Natural killer cell treated with Interleukin-12 subunit alpha and Interleukin-12 subunit beta and Interleukin-15 and Interleukin-18, amount 100 ng/mL, for 72 hours (primary cell): ENCODE results near the gene P2RY8. TPM values are rescaled to one million over a fixed set of nuclear protein-coding genes. Genes with fewer than 3 reads are reported as not detected.
"Not testable (repeated sequence)": the region's sequence is repeated elsewhere in the genome, so short reads cannot be mapped to it uniquely, and the experiment has no call there.

ENCODE experiments used
- ATAC-seq, 2 donors: fragments of 150-1000 bp; cut with Tn5 transposase in 1 of 2; sonication (Bioruptor Pico), chemical (Tn5 transposase) in 1 of 2; 2 replicates each; pipeline ENCODE4 v1.10.0; 2021
- DNase-seq: peaks from one replicate; pipeline ENCODE4 v3.0.0; 2022; ENCODE audit warnings: low spot score
- H3K27ac Mint-ChIP-seq, 2 donors: 1 replicate in 1 of 2; 2 replicates in 1 of 2; pipeline ENCODE4 v1.8.0; 2022; ENCODE audit warnings: mixed read lengths in 2 of 2, mild to moderate bottlenecking in 1 of 2, moderate library complexity in 1 of 2
- H3K27me3 Mint-ChIP-seq, 2 donors: 1 replicate in 1 of 2; 2 replicates in 1 of 2; pipeline ENCODE4 v1.8.0; 2022; ENCODE audit warnings: mixed read lengths in 2 of 2
- H3K36me3 Mint-ChIP-seq: one replicate; pipeline ENCODE4 v1.8.0; 2022; ENCODE audit warnings: mixed read lengths
- H3K4me1 Mint-ChIP-seq, 2 donors: 1 replicate in 1 of 2; 2 replicates in 1 of 2; pipeline ENCODE4 v1.8.0; 2022; ENCODE audit warnings: low read depth in 2 of 2, mixed read lengths in 2 of 2, mild to moderate bottlenecking in 1 of 2
- H3K4me3 Mint-ChIP-seq: one replicate; pipeline ENCODE4 v1.8.0; 2022; ENCODE audit warnings: mixed read lengths
- H3K9me3 Mint-ChIP-seq: 2 replicates; pipeline ENCODE4 v1.8.0; 2022; ENCODE audit warnings: mixed read lengths
- total RNA-seq, 2 donors: library from RNA; stranded (reverse); gene quantifications; one replicate each; pipeline ENCODE4 v1.2.3, GENCODE V29; 2022

The P2RY8 gene
- total RNA-seq, 2 donors from 2014 or later, result 19.5 to 59.1 TPM

DNA sequence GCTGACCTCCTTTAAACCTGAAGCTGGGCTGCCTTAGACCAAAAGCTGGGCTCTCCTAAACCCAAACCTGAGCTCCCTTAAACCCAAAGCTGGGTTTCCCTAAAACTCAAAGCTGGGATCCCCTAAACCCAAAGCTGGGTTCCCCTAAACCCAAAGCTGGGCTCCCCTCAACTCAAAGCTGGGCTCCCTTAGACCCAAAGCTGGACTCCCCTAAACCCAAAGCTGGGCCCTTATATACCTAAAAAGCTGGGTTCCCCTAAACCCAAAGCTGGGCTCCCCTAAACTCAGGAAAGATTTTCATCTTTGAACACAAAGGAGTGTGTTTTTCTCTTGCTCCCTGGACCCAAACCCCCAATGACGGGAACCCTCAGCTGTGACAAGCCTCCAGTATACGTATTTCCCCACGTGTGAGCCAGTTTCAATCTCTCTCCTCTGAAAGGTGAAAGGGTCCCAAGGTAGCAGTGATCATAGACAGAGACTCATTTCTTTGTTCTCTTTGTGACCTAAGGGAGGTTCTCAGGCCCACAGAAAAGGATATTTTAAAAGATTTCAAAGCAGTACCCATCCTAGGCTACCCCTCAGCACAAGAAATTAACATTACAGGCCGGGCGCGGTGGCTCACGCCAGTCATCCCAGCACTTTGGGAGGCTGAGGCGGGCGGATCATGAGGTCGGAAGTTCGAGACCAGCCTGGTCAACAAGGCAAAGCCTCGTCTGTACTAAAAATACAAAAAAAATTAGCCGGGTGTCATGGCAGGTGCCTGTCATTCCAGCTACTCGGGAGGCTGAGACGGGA, 52.9 kb downstream of the P2RY8 start:
- Mint-ChIP-seq H3K36me3 (peaks cover 9% of the 10 kb centered on the region), H3K27ac (peak overlapping the region; percentile 97 to 98), H3K4me3 (peak overlapping the region; percentile 69), H3K27me3 (no peaks in the 10 kb centered on the region), H3K4me1 (peaks cover 55 to 60% of the 10 kb centered on the region in 2 donors), H3K9me3 (peaks cover 2% of the 10 kb centered on the region)
- ATAC-seq (no peak), DNase-seq (no peak)

DNA sequence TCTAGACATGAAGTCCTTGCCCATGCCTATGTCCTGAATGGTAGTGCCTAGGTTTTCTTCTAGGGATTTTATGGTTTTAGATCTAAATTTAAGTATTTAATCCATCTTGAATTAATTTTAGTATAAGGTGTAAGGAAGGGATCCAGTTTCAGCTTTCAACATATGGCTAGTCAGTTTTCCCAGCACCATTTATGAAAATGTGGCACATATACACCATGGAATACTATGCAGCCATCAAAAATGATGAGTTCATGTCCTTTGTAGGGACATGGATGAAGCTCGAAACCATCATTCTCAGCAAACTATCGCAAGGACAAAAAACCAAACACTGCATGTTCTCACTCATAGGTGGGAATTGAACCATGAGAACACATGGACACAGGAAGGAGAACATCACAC, 54.5 kb downstream of the P2RY8 start:
- Mint-ChIP-seq H3K27ac (peak overlapping the region; percentile 97 to 98), H3K4me3 (peak overlapping the region; percentile 86), H3K36me3 (peaks cover 13% of the 10 kb centered on the region), H3K4me1 (peaks cover 62 to 69% of the 10 kb centered on the region in 2 donors)
- not testable (repeated sequence) for H3K27me3 Mint-ChIP-seq, DNase-seq, ATAC-seq, H3K9me3 Mint-ChIP-seq

GRCh38 chrX:1481636-1482529, 55.1 kb downstream of the P2RY8 start:
- ATAC-seq, result peak; percentile 87 to 90
- Mint-ChIP-seq H3K27ac (peak overlapping the region; percentile 97 to 98), H3K4me3 (peak overlapping the region; percentile 86), H3K4me1 (peaks cover 62 to 69% of the 10 kb centered on the region in 2 donors), H3K27me3 (no peaks in the 10 kb centered on the region), H3K9me3 (peaks cover 6% of the 10 kb centered on the region), H3K36me3 (peaks cover 13% of the 10 kb centered on the region)
- peak; percentile 93 for DNase-seq

DNA sequence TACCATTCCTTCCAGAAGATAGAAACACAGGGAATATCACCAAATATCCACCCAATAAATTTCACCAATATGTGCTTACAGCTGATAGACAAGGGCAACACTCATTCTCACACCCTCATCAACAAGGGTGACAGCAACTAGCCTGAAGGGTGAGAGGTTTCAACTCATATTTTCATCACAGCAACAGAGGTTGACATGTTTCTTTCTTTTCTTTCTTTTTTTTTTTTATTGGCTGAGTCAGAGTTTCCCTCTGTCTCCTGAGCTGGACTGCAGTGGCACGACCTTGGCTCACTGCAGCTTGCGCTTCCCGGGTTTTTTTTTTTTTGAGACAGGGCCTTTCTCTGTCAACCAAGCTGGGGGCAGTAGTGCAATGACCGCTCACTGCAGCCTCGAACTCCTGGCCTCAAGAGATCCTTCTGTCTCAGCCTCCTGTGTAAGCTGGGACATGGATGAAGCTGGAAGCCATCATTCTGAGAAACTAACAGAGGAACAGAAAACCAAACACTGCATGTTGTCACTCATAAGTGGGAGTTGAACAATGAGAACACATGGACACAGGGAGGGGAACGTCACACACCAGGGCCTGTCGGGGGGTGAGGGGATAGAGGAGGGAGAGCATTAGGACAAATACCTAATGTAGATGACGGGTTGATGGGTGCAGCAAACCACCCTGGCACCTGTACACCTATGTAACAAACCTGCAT, 56.8 kb downstream of the P2RY8 start:
- peak in 1 of 2 donors; percentile 18 for ATAC-seq
- peaks cover 9% of the 10 kb centered on the region for H3K9me3 Mint-ChIP-seq
- no peaks in the 10 kb centered on the region for H3K27me3 Mint-ChIP-seq
- DNase-seq, result no peak
- peaks cover 62 to 74% of the 10 kb centered on the region in 2 donors for H3K4me1 Mint-ChIP-seq
- H3K4me3 Mint-ChIP-seq, result peak overlapping the region; percentile 86
- H3K36me3 Mint-ChIP-seq, result peaks cover 17% of the 10 kb centered on the region
- H3K27ac Mint-ChIP-seq, result peak overlapping the region; percentile 97 to 98

DNA sequence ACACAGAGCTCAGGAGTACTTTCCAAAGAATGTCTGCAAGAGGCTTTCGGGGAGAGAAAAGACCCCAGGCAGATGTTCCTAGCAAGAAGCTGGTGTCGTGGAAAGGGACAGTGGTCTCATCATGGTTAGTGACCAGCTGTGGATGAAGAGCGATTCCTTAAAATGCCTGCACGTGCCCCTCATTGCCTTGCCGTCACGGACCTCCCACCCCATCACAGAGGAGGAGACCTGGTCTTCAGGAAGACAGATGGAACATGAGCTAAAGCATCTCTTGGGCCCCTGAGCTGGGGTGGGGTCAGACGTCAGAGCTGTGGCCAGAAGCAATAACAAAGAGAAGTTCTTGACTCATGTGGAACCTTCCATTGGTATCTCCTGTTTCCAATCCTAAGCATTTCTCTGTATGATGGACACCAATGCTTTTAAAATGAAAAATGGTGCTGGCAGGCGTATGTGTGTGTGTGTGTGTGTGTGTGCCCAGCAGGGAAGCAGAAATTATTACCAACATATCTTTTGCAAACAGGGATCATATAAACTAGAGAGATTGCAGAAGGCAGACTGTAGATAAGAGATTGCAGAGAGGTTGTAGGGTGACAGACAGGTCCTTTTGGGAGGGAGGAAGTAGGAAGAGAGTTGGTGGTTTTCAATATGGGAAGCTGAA, 59.1 kb downstream of the P2RY8 start:
- ATAC-seq (no peak), DNase-seq (no peak)
- Mint-ChIP-seq H3K36me3 (peaks cover 38% of the 10 kb centered on the region), H3K27me3 (no peaks in the 10 kb centered on the region), H3K9me3 (peaks cover 26% of the 10 kb centered on the region), H3K27ac (peak overlapping the region; percentile 97 to 98), H3K4me3 (peak overlapping the region; percentile 26), H3K4me1 (peaks cover 72 to 82% of the 10 kb centered on the region in 2 donors)

DNA sequence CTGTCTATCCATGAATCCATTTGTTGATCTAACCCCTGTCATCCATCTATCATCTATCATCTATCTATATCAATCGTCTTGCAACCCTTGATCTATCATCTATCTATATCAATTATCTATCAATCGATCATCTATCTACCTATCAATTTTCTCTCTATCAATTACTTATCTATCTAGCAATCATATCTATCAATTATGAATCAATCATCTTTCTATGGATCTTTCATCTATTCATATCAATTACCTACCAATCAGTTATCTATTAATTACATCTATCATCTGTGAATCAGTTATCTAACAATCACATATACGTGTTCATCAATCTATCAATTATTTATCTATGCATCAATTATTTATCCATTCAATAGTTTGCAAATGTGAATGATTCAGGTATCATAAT, 59.8 kb downstream of the P2RY8 start:
- H3K9me3 Mint-ChIP-seq, result peaks cover 26% of the 10 kb centered on the region
- ATAC-seq (no peak), DNase-seq (no peak)
- H3K36me3 Mint-ChIP-seq, result peaks cover 41% of the 10 kb centered on the region
- no peaks in the 10 kb centered on the region for H3K27me3 Mint-ChIP-seq
- peak overlapping the region; percentile 97 to 98 for H3K27ac Mint-ChIP-seq
- no peak overlapping the region for H3K4me3 Mint-ChIP-seq
- H3K4me1 Mint-ChIP-seq, result peaks cover 75 to 83% of the 10 kb centered on the region in 2 donors

- DNase-seq (no peak), ATAC-seq (no peak)
- Mint-ChIP-seq H3K9me3 (peaks cover 26% of the 10 kb centered on the region), H3K36me3 (peaks cover 47% of the 10 kb centered on the region), H3K4me3 (no peak overlapping the region), H3K27me3 (no peaks in the 10 kb centered on the region), H3K4me1 (peaks cover 75 to 83% of the 10 kb centered on the region in 2 donors), H3K27ac (peak overlapping the region; percentile 97 to 98)
Observed at GRCh38 chrX:1476682-1477081, 60.3 kb downstream of the P2RY8 start.

DNA sequence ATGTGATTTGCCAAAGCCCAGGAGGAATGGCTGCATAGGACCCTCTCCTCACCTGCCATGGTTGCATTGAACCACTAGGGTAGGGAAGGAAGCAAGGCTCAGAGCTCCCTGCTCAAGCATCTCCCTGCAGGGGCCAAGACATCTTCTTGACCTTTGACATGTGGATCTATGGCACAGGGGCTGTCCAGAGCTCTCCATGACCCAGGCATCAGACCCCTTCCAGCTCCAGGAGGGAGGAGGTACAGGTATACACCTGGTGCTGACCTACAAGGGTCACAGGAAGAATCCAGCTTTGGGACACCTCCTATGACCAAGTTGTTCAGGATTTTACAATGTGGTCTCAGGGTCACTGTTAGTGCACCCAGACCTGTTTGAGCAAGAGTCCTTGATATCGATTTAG, 61.1 kb downstream of the P2RY8 start:
- Mint-ChIP-seq H3K36me3 (peaks cover 47% of the 10 kb centered on the region), H3K9me3 (peaks cover 26% of the 10 kb centered on the region), H3K27ac (peak overlapping the region; percentile 20 to 72)

DNA sequence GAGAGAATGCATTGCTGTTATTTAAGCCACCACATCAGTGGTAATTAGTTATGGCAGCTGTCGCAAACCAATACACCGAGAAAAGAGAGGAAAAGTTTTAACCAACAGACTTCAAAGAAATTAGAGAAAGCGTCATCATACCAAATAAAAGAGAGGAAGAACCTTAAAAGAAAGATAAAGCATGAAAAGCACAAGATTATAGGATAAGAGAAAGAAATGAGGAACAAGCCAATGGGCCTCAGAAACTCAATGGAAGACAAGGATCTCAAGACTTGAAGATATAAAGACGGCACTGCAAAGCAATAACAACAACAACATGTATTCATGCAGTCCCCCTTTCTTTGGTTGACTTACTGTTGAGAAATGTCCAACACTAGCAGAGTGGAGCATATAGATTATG, 61.5 kb downstream of the P2RY8 start:
- Mint-ChIP-seq H3K27me3 (no peaks in the 10 kb centered on the region), H3K4me1 (peaks cover 77 to 88% of the 10 kb centered on the region in 2 donors), H3K9me3 (peaks cover 26% of the 10 kb centered on the region), H3K4me3 (peak overlapping the region; percentile 1), H3K27ac (peak overlapping the region; percentile 3 to 20), H3K36me3 (peaks cover 47% of the 10 kb centered on the region)
- ATAC-seq (no peak), DNase-seq (no peak)

More for the DNA sequence above, 61.1 kb downstream of the P2RY8 start:
- ATAC-seq (no peak), DNase-seq (no peak)
- Mint-ChIP-seq H3K4me1 (peaks cover 75 to 88% of the 10 kb centered on the region in 2 donors), H3K27me3 (no peaks in the 10 kb centered on the region), H3K4me3 (no peak overlapping the region)

DNA sequence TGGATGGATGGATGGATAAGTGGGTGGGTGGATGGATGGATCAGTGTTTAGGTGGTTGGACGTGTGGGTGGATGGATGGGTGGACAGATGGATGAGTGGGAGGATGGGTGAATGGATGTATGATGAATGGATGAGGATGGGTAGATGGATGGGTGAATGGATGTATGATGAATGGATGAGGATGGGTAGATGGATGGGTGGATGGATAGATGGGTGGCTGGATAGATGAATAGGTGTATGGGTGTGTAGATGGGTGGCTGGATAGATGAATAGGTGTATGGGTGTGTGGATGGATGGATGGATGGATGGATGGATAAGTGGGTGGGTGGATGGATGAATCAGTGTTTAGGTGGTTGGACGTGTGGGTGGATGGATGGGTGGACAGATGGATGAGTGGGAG, 62.4 kb downstream of the P2RY8 start:
- peaks cover 26% of the 10 kb centered on the region for H3K9me3 Mint-ChIP-seq
- H3K27me3 Mint-ChIP-seq, ATAC-seq, DNase-seq, H3K4me3 Mint-ChIP-seq: not testable (repeated sequence)
- H3K4me1 Mint-ChIP-seq, result peaks cover 74 to 87% of the 10 kb centered on the region in 2 donors
- peaks cover 47% of the 10 kb centered on the region for H3K36me3 Mint-ChIP-seq
- peak overlapping the region; percentile 12 to 98 for H3K27ac Mint-ChIP-seq

GRCh38 chrX:1472975-1473374, 64.0 kb downstream of the P2RY8 start:
- peaks cover 21% of the 10 kb centered on the region for H3K9me3 Mint-ChIP-seq
- H3K27me3 Mint-ChIP-seq, result no peaks in the 10 kb centered on the region
- no peak for ATAC-seq
- H3K36me3 Mint-ChIP-seq, result peaks cover 36% of the 10 kb centered on the region
- peak overlapping the region; percentile 78 for H3K4me3 Mint-ChIP-seq
- peak overlapping the region; percentile 29 to 98 for H3K27ac Mint-ChIP-seq
- DNase-seq, result no peak
- H3K4me1 Mint-ChIP-seq, result peaks cover 73 to 82% of the 10 kb centered on the region in 2 donors

- Mint-ChIP-seq H3K27me3 (no peaks in the 10 kb centered on the region), H3K9me3 (peaks cover 4% of the 10 kb centered on the region), H3K36me3 (peaks cover 13% of the 10 kb centered on the region), H3K27ac (peak overlapping the region; percentile 95 to 98), H3K4me3 (peak overlapping the region; percentile 87), H3K4me1 (peaks cover 76 to 82% of the 10 kb centered on the region in 2 donors)
- ATAC-seq (peak; percentile 85 to 90), DNase-seq (peak; percentile 87)
Observed at GRCh38 chrX:1468250-1468772, 68.7 kb downstream of the P2RY8 start.
